ENCODE data around the gene ODAD2.

GRCh38 chr10:27822301-27822700 lies 176.6 kb downstream of the ODAD2 start:
- no peak for TF ChIP-seq CTCF (IDR thresholded peaks at IDR 0.05; ENCODE audit: low read length)
- TF ChIP-seq EZH2 (optimal IDR thresholded peaks at IDR 0.05; ENCODE audit: low read depth, low read length): no peak
